ENCODE measurements around the gene CIRBP.

GRCh38 chr19:1234051-1234954, 34.8 kb upstream of the CIRBP start:
- no peak for TF ChIP-seq CTCF (IDR thresholded peaks at IDR 0.05)
- no peak for TF ChIP-seq POLR2A (IDR thresholded peaks at IDR 0.05)

Data from Peyer's patch (tissue), 4 donors.